Ovary (tissue), 9 donors: ENCODE results near the gene MAST2. TPM values are rescaled to one million over a fixed set of nuclear protein-coding genes. Genes with fewer than 3 reads are reported as not detected.

ENCODE experiments used
- DNase-seq, 5 donors: peaks; one replicate each; pipeline ENCODE4 v3.0.0-alpha.2; 2019 to 2020
- H3K27ac ChIP-seq, 2 donors: fragments of 200-600 bp; one replicate each; pipeline versions ENCODE4 v1.5.1 to v1.8.0; 2019 to 2022
- H3K27me3 ChIP-seq: fragments of 200-600 bp; one replicate; pipeline ENCODE4 v1.8.0; 2022
- H3K36me3 ChIP-seq: fragments of 200-600 bp; sonication (generic); one replicate; pipeline ENCODE4 v1.5.1; 2019
- H3K4me1 ChIP-seq: one replicate; pipeline ENCODE4 v1.8.1; 2013; ENCODE audit warnings: mild to moderate bottlenecking, moderate library complexity; ENCODE audit not compliant: insufficient read depth
- H3K4me3 ChIP-seq: fragments of 200-600 bp; sonication (generic); one replicate; pipeline ENCODE4 v1.5.1; 2017
- H3K9me3 ChIP-seq, 2 donors: fragments of 200-600 bp in 1 of 2; sonication (generic) in 1 of 2; one replicate each; pipeline versions ENCODE4 v1.5.1 to v1.8.1; 2013 to 2019; ENCODE audit warnings: mild to moderate bottlenecking in 1 of 2, moderate library complexity in 1 of 2
- CTCF ChIP-seq, 3 donors: fragments of 450-650 bp in 2 of 3; fragments of 200-600 bp in 1 of 3; IDR thresholded peaks; one replicate each; pipeline versions ENCODE4 v1.5.1 to v1.8.0; 2016 to 2022; ENCODE audit warnings: antibody characterized with exemption in 3 of 3, mild to moderate bottlenecking in 1 of 3
- EP300 ChIP-seq: sonication (generic); formaldehyde crosslinking; IDR thresholded peaks from one replicate; pipeline ENCODE4 v1.6.1; 2017; ENCODE audit warnings: antibody characterized with exemption
- POLR2A ChIP-seq: fragments of 450-650 bp; IDR thresholded peaks from one replicate; pipeline ENCODE4 v1.6.1; 2017; ENCODE audit warnings: antibody characterized with exemption, mild to moderate bottlenecking, moderate library complexity
- WGBS, 3 donors: extraction: QIAGEN DNeasy Blood & Tissue Kit in 1 of 3; methylation state at CpG; one replicate each; pipeline versions ENCODE4 v1.1.5 to v1.1.7; 2013 to 2017; 5-methylcytosine and 5-hydroxymethylcytosine counted together
- intact Hi-C, 4 donors: fragments of 100-400 bp; cut with DNase I; formaldehyde crosslinking; loops; one replicate each; pipeline versions ENCODE4 v1.11.0 to v1.15.1; 2022 to 2023
- polyA plus RNA-seq, 2 donors: library from polyadenylated mRNA; stranded (reverse); fragments of 200-250 nt in 1 of 2; fragments of 350-450 nt in 1 of 2; fragmentation: Illumina TruSeq in 1 of 2; extraction: RNeasy Lipid Tissue Mini Kit (QIAGEN cat#74804) in 1 of 2; gene quantifications; one replicate each; pipeline ENCODE4 v1.2.3, GENCODE V29; 2013 to 2014
- total RNA-seq, 7 donors: library from RNA; depleted of rRNA in 2 of 7; stranded (reverse); fragments of >200 nt in 2 of 7; fragmentation: NEBNext Ultra II Directional in 3 of 7; extraction: Animal tissue kit (Norgen Biotek cat#: 25700) in 3 of 7; gene quantifications; one replicate each; pipeline versions ENCODE4 v1.1.0 to v1.2.4, GENCODE V29; 2016 to 2023
- donor health status: DM: no; HTN: no; CAD: no; lungs with moderate emphysema.
- donor health status: DM: no; HTN: no; CAD: no.
- donor health status: Bipolar disorder and iron deficiency.
- donor health status: DM: yes; HTN: yes; CAD: no.
- donor health status: DM: no; HTN: no; CAD: no.
- donor health status: DM: yes; HTN: yes; CAD: no.

MAST2 gene
- total and polyA plus RNA-seq, 9 donors = 22.6 to 50.4 (median 31.7) TPM

- no peaks in the 10 kb centered on the region for H3K4me1 ChIP-seq
- no peak for DNase-seq
- H3K4me3 ChIP-seq = no peak overlapping the region
- intact Hi-C loops = loop anchor here in 2 of 4 donors (10.0 kb wide), 2 partner anchors 305 to 515 kb away; no protein-coding TSS in a partner anchor
- TF ChIP-seq CTCF (IDR thresholded peaks at IDR 0.05) = no peak
- TF ChIP-seq EP300 = no peak
- no peak for TF ChIP-seq POLR2A
- H3K9me3 ChIP-seq = no peaks in the 10 kb centered on the region
- H3K27ac ChIP-seq = no peak overlapping the region
- WGBS, 3 donors = 79 to 93% (median 92%) methylated on average over 4 of the region's 4 CpGs
- no peaks in the 10 kb centered on the region for H3K27me3 ChIP-seq
- no peaks in the 10 kb centered on the region for H3K36me3 ChIP-seq
These were observed 76.6 kb downstream of the MAST2 start for GRCh38 chr1:45879885-45880598.

GRCh38 chr1:45880930-45881329, 77.5 kb downstream of the MAST2 start:
- Histone ChIP-seq H3K27ac (no peak overlapping the region), H3K4me3 (no peak overlapping the region), H3K9me3 (no peaks in the 10 kb centered on the region), H3K36me3 (no peaks in the 10 kb centered on the region), H3K27me3 (no peaks in the 10 kb centered on the region), H3K4me1 (no peaks in the 10 kb centered on the region)
- intact Hi-C loops = loop anchor here in 1 of 4 donors (10.0 kb wide), 1 partner anchor 304 kb away; no protein-coding TSS in a partner anchor
- WGBS, 3 donors = 81 to 90% (median 86%) methylated on average over 3 of the region's 3 CpGs
- DNase-seq = no peak
- TF ChIP-seq POLR2A = no peak
- TF ChIP-seq CTCF (IDR thresholded peaks at IDR 0.05) = no peak
- no peak for TF ChIP-seq EP300

- TF ChIP-seq EP300 = no peak
- TF ChIP-seq POLR2A = no peak
- TF ChIP-seq CTCF (IDR thresholded peaks at IDR 0.05) = no peak
- H3K27ac ChIP-seq = no peak overlapping the region
- WGBS, 3 donors = 43 to 94% (median 67%) methylated on average over 1 of the region's 1 CpG
- no peak overlapping the region for H3K4me3 ChIP-seq
- intact Hi-C loops = loop anchor here in 1 of 4 donors (10.0 kb wide), 1 partner anchor 301 kb away; no protein-coding TSS in a partner anchor
- no peaks in the 10 kb centered on the region for H3K4me1 ChIP-seq
- no peak for DNase-seq
- no peaks in the 10 kb centered on the region for H3K9me3 ChIP-seq
- H3K27me3 ChIP-seq = no peaks in the 10 kb centered on the region
- H3K36me3 ChIP-seq = no peaks in the 10 kb centered on the region
These were observed 80.2 kb downstream of the MAST2 start for GRCh38 chr1:45883658-45884057.

GRCh38 chr1:45884700-45885099, 81.3 kb downstream of the MAST2 start:
- TF ChIP-seq CTCF (IDR thresholded peaks at IDR 0.05) (no peak), POLR2A (no peak), EP300 (no peak)
- Histone ChIP-seq H3K27ac (no peak overlapping the region), H3K4me3 (no peak overlapping the region), H3K27me3 (no peaks in the 10 kb centered on the region), H3K4me1 (no peaks in the 10 kb centered on the region), H3K36me3 (no peaks in the 10 kb centered on the region), H3K9me3 (no peaks in the 10 kb centered on the region)
- DNase-seq = no peak
- intact Hi-C loops = loop anchor here in 1 of 4 donors (10.0 kb wide), 1 partner anchor 300 kb away; no protein-coding TSS in a partner anchor
- WGBS, 3 donors = 26 to 56% (median 39%) methylated on average over 1 of the region's 1 CpG
